Liver (tissue), 2 donors: ENCODE measurements around the gene PSMA1.

ENCODE experiments used
- CTCF ChIP-seq: fragments of 150-350 bp; IDR thresholded peaks from 2 replicates; pipeline ENCODE4 v1.5.1; 2017; ENCODE audit warnings: improper control_type of control experiment, low read depth, low read length; ENCODE audit not compliant: missing input control
- TF ChIP-seq, protein P1 (sequence below): IDR thresholded peaks from 2 replicates; pipeline ENCODE4 v1.6.1; 2016; ENCODE audit warnings: antibody characterized with exemption
- donor health status: healthy.

DNA sequence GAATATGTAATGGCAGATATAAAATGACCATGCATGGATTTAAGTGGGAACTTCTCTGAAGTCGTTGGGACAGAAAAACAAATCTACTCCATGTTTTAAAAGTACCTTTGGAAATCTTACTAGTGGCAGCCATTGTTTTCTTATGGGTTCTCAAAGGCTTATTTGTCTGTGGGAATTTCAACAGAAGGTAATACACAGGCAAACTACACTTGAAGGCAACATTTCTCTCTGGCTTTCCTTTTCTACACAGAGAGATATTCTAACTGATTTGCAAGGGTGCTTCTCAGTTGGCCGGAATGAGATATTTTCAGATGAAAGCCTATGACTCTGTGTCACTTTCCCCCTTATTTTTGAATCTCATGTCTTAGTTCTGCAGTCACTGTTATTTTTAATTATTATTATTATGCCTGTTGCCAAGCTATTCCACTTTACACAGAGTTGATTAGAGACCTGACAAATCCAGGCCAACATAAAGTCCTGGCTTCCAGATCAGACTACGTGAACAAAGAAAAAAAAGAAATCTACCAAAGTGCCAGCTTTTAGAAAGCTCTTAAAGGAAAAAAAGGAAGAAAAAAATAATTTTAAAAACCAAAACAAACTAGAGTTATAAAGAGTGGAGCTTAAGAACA, 18.9 kb upstream of the PSMA1 start:
- TF ChIP-seq, protein P1, sequence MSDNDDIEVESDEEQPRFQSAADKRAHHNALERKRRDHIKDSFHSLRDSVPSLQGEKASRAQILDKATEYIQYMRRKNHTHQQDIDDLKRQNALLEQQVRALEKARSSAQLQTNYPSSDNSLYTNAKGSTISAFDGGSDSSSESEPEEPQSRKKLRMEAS = no peak
- TF ChIP-seq CTCF = no peak
